NCI-H526 treated with DMSO at 0.1 percent for 48 hours (cell line): Measurements from ENCODE around the gene FAM107B.

Source experiments
- DNase-seq: peaks from one replicate; lab custom pipeline; 2025; lab: John Stamatoyannopoulos, UW

FAM107B gene

GRCh38 chr10:14489522-14490177 is 285.0 kb downstream of the FAM107B start:
- no peak for DNase-seq

- peak; percentile 44 for DNase-seq
Observed at GRCh38 chr10:14487488-14487883, 287.2 kb downstream of the FAM107B start.

GRCh38 chr10:14486777-14487487 is 287.8 kb downstream of the FAM107B start:
- DNase-seq: peak; percentile 15

GRCh38 chr10:14485986-14486385 is 288.7 kb downstream of the FAM107B start:
- no peak for DNase-seq

- DNase-seq: no peak
Observed at GRCh38 chr10:14483417-14483816, 291.3 kb downstream of the FAM107B start.

GRCh38 chr10:14481752-14482151 is 292.9 kb downstream of the FAM107B start:
- DNase-seq: no peak

- no peak for DNase-seq
Observed at GRCh38 chr10:14481014-14481413, 293.7 kb downstream of the FAM107B start.

- peak; percentile 31 for DNase-seq
Observed at GRCh38 chr10:14478604-14479003, 296.1 kb downstream of the FAM107B start.

- DNase-seq: no peak
Observed at GRCh38 chr10:14478201-14478600, 296.5 kb downstream of the FAM107B start.

GRCh38 chr10:14477408-14477710 is 297.3 kb downstream of the FAM107B start:
- no peak for DNase-seq

- no peak for DNase-seq
Observed at GRCh38 chr10:14476641-14477407, 297.9 kb downstream of the FAM107B start.

- DNase-seq: no peak
Observed at GRCh38 chr10:14476006-14476405, 298.7 kb downstream of the FAM107B start.

GRCh38 chr10:14474656-14475055 is 300.0 kb downstream of the FAM107B start:
- DNase-seq: no peak

GRCh38 chr10:14470920-14471319 is 303.8 kb downstream of the FAM107B start:
- DNase-seq: no peak

- no peak for DNase-seq
Observed at GRCh38 chr10:14468726-14469125, 306.0 kb downstream of the FAM107B start.
